Kidney epithelial cell (primary cell): Measurements from ENCODE around the gene ANKRD23. TPM values are rescaled to one million over a fixed set of nuclear protein-coding genes. Genes with fewer than 3 reads are reported as not detected.
"Not testable (repeated sequence)": the region's sequence is repeated elsewhere in the genome, so short reads cannot be mapped to it uniquely, and the experiment has no call there.

Source experiments
- DNase-seq: peaks from one replicate; pipeline ENCODE4 v3.0.0-alpha.2; 2010; ENCODE audit warnings: low read depth
- H3K27me3 ChIP-seq: 2 replicates; pipeline ENCODE4 v1.6.0; 2011; ENCODE audit warnings: low read length; ENCODE audit not compliant: control insufficient read depth, insufficient read depth
- H3K36me3 ChIP-seq: 2 replicates; pipeline ENCODE4 v1.5.1; 2011; ENCODE audit warnings: low read length; ENCODE audit not compliant: control insufficient read depth, insufficient read depth
- H3K4me3 ChIP-seq: 2 replicates; pipeline ENCODE4 v1.5.1; 2011; ENCODE audit warnings: low read depth, mild to moderate bottlenecking, control low read depth, low read length
- CTCF ChIP-seq: IDR thresholded peaks from 2 replicates; pipeline ENCODE4 v1.5.1; 2011; ENCODE audit warnings: mild to moderate bottlenecking, moderate library complexity, low read length, control low read depth, inconsistent platforms; ENCODE audit not compliant: insufficient read depth, poor library complexity, severe bottlenecking
- total RNA-seq: library from RNA; depleted of rRNA; stranded (reverse); fragments of >200 nt; gene quantifications from 2 replicates; pipeline ENCODE4 v1.2.3, GENCODE V29; 2015

The ANKRD23 gene
- total RNA-seq: 0.41 and 2.1 TPM in 2 replicates

GRCh38 chr2:96843538-96844268 lies at the start of gene ANKRD23:
Gene ANKRD23, minus strand, starts transcription at chr2:96844021. Its CDS starts 29 bp downstream, at chr2:96843992.
- DNase-seq: no peak
- TF ChIP-seq CTCF: no peak

DNA sequence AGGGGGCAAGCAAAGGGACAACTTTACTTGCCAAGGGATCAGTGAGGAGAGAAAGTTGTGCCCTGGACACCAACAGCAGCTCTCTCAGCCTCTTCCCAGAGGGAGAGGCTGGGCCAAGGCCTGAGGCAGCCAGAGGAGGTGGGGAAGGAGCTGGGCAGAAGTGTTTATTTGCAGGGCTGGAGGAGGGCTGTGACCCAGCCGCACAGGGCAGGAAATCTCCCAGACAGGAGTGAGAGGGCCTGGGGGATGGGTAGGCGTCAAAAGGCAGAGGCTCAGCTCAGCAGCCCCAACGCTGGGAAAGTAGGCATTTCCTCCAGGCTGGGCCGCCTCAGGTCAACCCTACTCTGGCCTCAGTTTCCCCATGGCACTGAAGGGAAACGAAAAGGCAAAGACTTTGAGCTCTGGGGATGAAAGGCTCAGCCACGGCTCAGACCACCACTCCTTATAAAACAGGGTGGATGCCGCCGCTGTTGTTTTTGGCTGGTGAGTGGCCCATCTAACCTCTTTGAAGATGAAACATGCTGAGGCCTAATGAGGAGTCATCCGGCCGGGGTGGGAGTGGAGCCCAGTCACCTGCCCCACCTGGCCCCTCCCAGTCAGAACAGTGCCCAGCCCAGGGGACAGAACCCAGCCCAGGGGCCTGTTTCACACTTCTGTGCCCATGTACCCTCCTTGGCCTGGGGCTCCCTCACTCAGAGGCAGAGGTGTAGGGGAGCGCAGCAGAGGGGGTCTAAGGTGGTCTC lies 47.9 kb upstream of the ANKRD23 start:
- no peak for TF ChIP-seq CTCF
- H3K36me3 ChIP-seq: no peaks in the 10 kb centered on the region
- no peak overlapping the region for H3K4me3 ChIP-seq
- DNase-seq: no peak
- no peaks in the 10 kb centered on the region for H3K27me3 ChIP-seq

More at GRCh38 chr2:96843538-96844268, at the start of gene ANKRD23:
- no peaks in the 10 kb centered on the region for H3K36me3 ChIP-seq
- no peaks in the 10 kb centered on the region for H3K27me3 ChIP-seq
- H3K4me3 ChIP-seq: no peak within 1 kb of the TSS

GRCh38 chr2:96890726-96891385 lies 47.0 kb upstream of the ANKRD23 start:
- no peak for DNase-seq
- H3K4me3 ChIP-seq: no peak overlapping the region
- no peaks in the 10 kb centered on the region for H3K36me3 ChIP-seq
- no peak for TF ChIP-seq CTCF
- no peaks in the 10 kb centered on the region for H3K27me3 ChIP-seq

- no peaks in the 10 kb centered on the region for H3K27me3 ChIP-seq
- TF ChIP-seq CTCF: no peak
- DNase-seq: no peak
- no peak overlapping the region for H3K4me3 ChIP-seq
- H3K36me3 ChIP-seq: no peaks in the 10 kb centered on the region
Measured at GRCh38 chr2:96890252-96890651, 46.4 kb upstream of the ANKRD23 start.

DNA sequence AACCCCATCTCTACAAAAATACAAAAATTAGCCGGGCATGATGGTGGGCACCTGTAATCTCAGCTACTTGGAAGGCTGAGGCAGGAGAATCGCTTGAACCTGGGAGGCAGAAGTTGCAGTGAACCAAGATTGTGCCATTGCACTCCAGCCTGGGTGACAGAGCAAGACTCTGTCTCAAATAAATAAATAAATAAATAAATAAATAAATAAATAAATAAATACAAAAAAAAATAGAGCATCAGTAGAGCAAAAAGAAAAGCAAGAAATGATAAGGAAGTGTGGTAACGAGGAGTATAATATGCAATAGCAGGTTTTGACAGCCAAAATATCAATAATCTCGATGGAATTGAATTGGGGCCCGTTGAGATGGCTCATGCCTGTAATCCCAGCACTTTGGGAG lies 45.7 kb upstream of the ANKRD23 start:
- H3K36me3 ChIP-seq, H3K27me3 ChIP-seq, DNase-seq, H3K4me3 ChIP-seq: not testable (repeated sequence)
